RWPE1 (cell line): Measurements from ENCODE around the gene CASK.
A peak's percentile ranks its signal among the peaks of the same experiment; 100 is the strongest.

Experiments used
- CTCF ChIA-PET: fragments of 350-600 bp; sonication (Branson Sonifier 250); formaldehyde crosslinking; extraction: SDS; loops from one replicate; lab custom pipeline; 2021; lab: Yijun Ruan, JAX
- POLR2A ChIA-PET: fragments of 400-600 bp; formaldehyde crosslinking; extraction: SDS; loops from one replicate; lab custom pipeline; 2020; ENCODE audit warnings: antibody characterized with exemption; ENCODE audit not compliant: low non-redundant PET; lab: Yijun Ruan, JAX
- DNase-seq: peaks from one replicate; pipeline ENCODE4 v3.0.0; 2012; ENCODE audit warnings: low spot score
- H3K27ac ChIP-seq: fragments of 450-650 bp; 2 replicates; pipeline ENCODE4 v1.5.1; 2017
- CTCF ChIP-seq: fragments of 450-650 bp; conservative IDR thresholded peaks from 2 replicates; pipeline ENCODE4 v1.5.1; 2017; ENCODE audit warnings: low read depth, mild to moderate bottlenecking

The CASK gene

GRCh38 chrX:41750716-41751115 lies 172.6 kb downstream of the CASK start:
- ChIA-PET POLR2A (interaction anchor here (0.6 kb wide), 1 partner anchor 366 kb away, joined by 6 read pairs; no protein-coding TSS in a partner anchor), CTCF (interaction anchor here (0.6 kb wide), 1 partner anchor 36 kb away, joined by 3 read pairs; no protein-coding TSS in a partner anchor)
- no peak for DNase-seq
- no peak for TF ChIP-seq CTCF
- H3K27ac ChIP-seq, result no peak overlapping the region

GRCh38 chrX:41739871-41740270 lies 183.5 kb downstream of the CASK start:
- CTCF ChIA-PET, result interaction anchor here (0.6 kb wide), 1 partner anchor 335 kb away, joined by 7 read pairs; no protein-coding TSS in a partner anchor
- no peak for TF ChIP-seq CTCF

GRCh38 chrX:41737065-41737464 lies 186.3 kb downstream of the CASK start:
- ChIA-PET CTCF (no interaction called here), POLR2A (no interaction called here)
- no peak for TF ChIP-seq CTCF
- no peak for DNase-seq
- no peak overlapping the region for H3K27ac ChIP-seq

More at GRCh38 chrX:41739871-41740270, 183.5 kb downstream of the CASK start:
- H3K27ac ChIP-seq, result no peak overlapping the region
- no peak for DNase-seq
- POLR2A ChIA-PET, result no interaction called here

GRCh38 chrX:41734530-41734929 lies 188.8 kb downstream of the CASK start:
- TF ChIP-seq CTCF, result peak; percentile 31
- no peak overlapping the region for H3K27ac ChIP-seq
- peak; percentile 1 for DNase-seq
- ChIA-PET POLR2A (no interaction called here), CTCF (no interaction called here)

- POLR2A ChIA-PET, result no interaction called here
- DNase-seq, result no peak
- H3K27ac ChIP-seq, result no peak overlapping the region
- TF ChIP-seq CTCF, result no peak
- CTCF ChIA-PET, result no interaction called here
Measured at GRCh38 chrX:41733939-41734338, 189.4 kb downstream of the CASK start.

GRCh38 chrX:41732260-41732659 lies 191.1 kb downstream of the CASK start:
- no peak for DNase-seq

More at GRCh38 chrX:41732260-41732659, 191.1 kb downstream of the CASK start:
- H3K27ac ChIP-seq, result no peak overlapping the region
- POLR2A ChIA-PET, result no interaction called here
- CTCF ChIA-PET, result interaction anchor here (0.5 kb wide), 1 partner anchor 1923 kb away, joined by 4 read pairs; no protein-coding TSS in a partner anchor
- TF ChIP-seq CTCF, result no peak
